Measurements from ENCODE around the gene FAM227B.
"Not testable (repeated sequence)": the region's sequence is repeated elsewhere in the genome, so short reads cannot be mapped to it uniquely, and the experiment has no call there.

Gene FAM227B

GRCh38 chr15:49473031-49473430, 147.6 kb downstream of the FAM227B start:
- Histone ChIP-seq H3K4me3 (no peak overlapping the region), H3K27ac (no peak overlapping the region)
- no peak for DNase-seq (ENCODE audit: low spot score)
- no peak for TF ChIP-seq CTCF (IDR thresholded peaks at IDR 0.05)

GRCh38 chr15:49472338-49472737, 148.3 kb downstream of the FAM227B start:
- Histone ChIP-seq H3K4me3 (no peak overlapping the region), H3K27ac (no peak overlapping the region)
- no peak for DNase-seq (ENCODE audit: low spot score)
- no peak for TF ChIP-seq CTCF (IDR thresholded peaks at IDR 0.05)

GRCh38 chr15:49471733-49472132, 148.9 kb downstream of the FAM227B start:
- no peak for TF ChIP-seq CTCF (IDR thresholded peaks at IDR 0.05)
- DNase-seq (ENCODE audit: low spot score) = no peak

GRCh38 chr15:49471248-49471647, 149.4 kb downstream of the FAM227B start:
- H3K4me3 ChIP-seq; H3K27ac ChIP-seq; DNase-seq (ENCODE audit: low spot score): not testable (repeated sequence)

More at GRCh38 chr15:49471733-49472132, 148.9 kb downstream of the FAM227B start:
- Histone ChIP-seq H3K4me3 (no peak overlapping the region), H3K27ac (no peak overlapping the region)

- Histone ChIP-seq H3K4me3 (no peak overlapping the region), H3K27ac (no peak overlapping the region)
- DNase-seq (ENCODE audit: low spot score) = no peak
- TF ChIP-seq CTCF (IDR thresholded peaks at IDR 0.05) = no peak
Observed at GRCh38 chr15:49468481-49468839, 152.2 kb downstream of the FAM227B start.

GRCh38 chr15:49467746-49468480, 152.7 kb downstream of the FAM227B start:
- no peak for DNase-seq (ENCODE audit: low spot score)
- H3K27ac ChIP-seq = no peak overlapping the region
- TF ChIP-seq CTCF (IDR thresholded peaks at IDR 0.05) = no peak
- no peak overlapping the region for H3K4me3 ChIP-seq

GRCh38 chr15:49466119-49466518, 154.5 kb downstream of the FAM227B start:
- Histone ChIP-seq H3K4me3 (peak overlapping the region; percentile 4), H3K27ac (no peak overlapping the region)
- no peak for DNase-seq (ENCODE audit: low spot score)
- TF ChIP-seq CTCF (IDR thresholded peaks at IDR 0.05) = no peak
